ENCODE data around the gene CLTA. TPM values are rescaled to one million over a fixed set of nuclear protein-coding genes. Genes with fewer than 3 reads are reported as not detected.
A peak's percentile ranks its signal among the peaks of the same experiment; 100 is the strongest.

Gene CLTA
- total RNA-seq, 1 donor from 2014 or later: 243 TPM

GRCh38 chr9:36164989-36165388 is 25.7 kb upstream of the CLTA start:
- peaks cover 11% of the 10 kb centered on the region for H3K36me3 Mint-ChIP-seq (ENCODE audit: low read depth)
- no peaks in the 10 kb centered on the region for H3K27me3 Mint-ChIP-seq (ENCODE audit: low read depth)
- peaks cover 71% of the 10 kb centered on the region for H3K4me1 Mint-ChIP-seq (ENCODE audit: low read depth)
- H3K27ac Mint-ChIP-seq (ENCODE audit: unreplicated experiment): peak overlapping the region; percentile 99
- peak overlapping the region; percentile 36 for H3K4me3 Mint-ChIP-seq (ENCODE audit: unreplicated experiment)
- DNase-seq (ENCODE audit: low spot score): peak; percentile 55
- no peak for TF ChIP-seq CTCF (IDR thresholded peaks at IDR 0.05)
- H3K9me3 Mint-ChIP-seq (ENCODE audit: low read depth): no peaks in the 10 kb centered on the region

GRCh38 chr9:36165826-36166167 is 24.9 kb upstream of the CLTA start:
- Mint-ChIP-seq H3K27ac (ENCODE audit: unreplicated experiment) (peak overlapping the region; percentile 99), H3K4me1 (ENCODE audit: low read depth) (peaks cover 64% of the 10 kb centered on the region), H3K9me3 (ENCODE audit: low read depth) (no peaks in the 10 kb centered on the region), H3K4me3 (ENCODE audit: unreplicated experiment) (peak overlapping the region; percentile 50), H3K27me3 (ENCODE audit: low read depth) (no peaks in the 10 kb centered on the region), H3K36me3 (ENCODE audit: low read depth) (peaks cover 7% of the 10 kb centered on the region)
- DNase-seq (ENCODE audit: low spot score): no peak
- TF ChIP-seq CTCF (IDR thresholded peaks at IDR 0.05): no peak

GRCh38 chr9:36166168-36166927 is 24.4 kb upstream of the CLTA start:
- Mint-ChIP-seq H3K4me1 (ENCODE audit: low read depth) (peaks cover 58% of the 10 kb centered on the region), H3K9me3 (ENCODE audit: low read depth) (no peaks in the 10 kb centered on the region), H3K4me3 (ENCODE audit: unreplicated experiment) (peak overlapping the region; percentile 69), H3K27me3 (ENCODE audit: low read depth) (no peaks in the 10 kb centered on the region), H3K36me3 (ENCODE audit: low read depth) (peaks cover 7% of the 10 kb centered on the region), H3K27ac (ENCODE audit: unreplicated experiment) (peak overlapping the region; percentile 99)
- peak; percentile 90 for DNase-seq (ENCODE audit: low spot score)
- TF ChIP-seq CTCF (IDR thresholded peaks at IDR 0.05): peak; percentile 93

DNA sequence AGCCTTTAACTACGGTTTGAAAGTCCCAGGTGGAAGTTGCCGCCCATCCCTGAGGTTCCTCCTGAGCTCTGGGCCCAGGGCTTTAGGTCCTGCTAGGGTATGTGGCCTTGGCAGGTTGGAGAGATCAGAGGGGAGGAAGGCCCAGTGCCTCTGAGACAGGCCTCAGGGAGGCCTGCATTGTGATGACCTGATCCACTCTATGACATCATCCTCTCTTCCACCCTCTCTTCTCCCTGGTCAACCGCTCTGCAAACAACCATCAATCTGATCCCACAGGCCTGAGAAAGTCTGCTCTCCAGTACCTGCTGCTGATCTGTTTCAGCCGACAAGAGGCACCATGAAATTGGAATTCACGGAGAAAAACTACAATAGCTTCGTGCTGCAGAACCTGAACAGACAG is 21.6 kb upstream of the CLTA start, which contains the start of gene CCIN:
Gene CCIN (plus strand): TSS at position 223 of the 400 bp plus-strand sequence. CDS start 115 bp downstream, at position 338.
- Mint-ChIP-seq H3K27ac (ENCODE audit: unreplicated experiment) (no peak within 1 kb of the TSS), H3K27me3 (ENCODE audit: low read depth) (no peaks in the 10 kb centered on the region), H3K4me1 (ENCODE audit: low read depth) (peaks cover 30% of the 10 kb centered on the region), H3K36me3 (ENCODE audit: low read depth) (peaks cover 6% of the 10 kb centered on the region), H3K9me3 (ENCODE audit: low read depth) (no peaks in the 10 kb centered on the region), H3K4me3 (ENCODE audit: unreplicated experiment) (no peak within 1 kb of the TSS)
- no peak for TF ChIP-seq CTCF (IDR thresholded peaks at IDR 0.05)
- no peak for DNase-seq (ENCODE audit: low spot score)

DNA sequence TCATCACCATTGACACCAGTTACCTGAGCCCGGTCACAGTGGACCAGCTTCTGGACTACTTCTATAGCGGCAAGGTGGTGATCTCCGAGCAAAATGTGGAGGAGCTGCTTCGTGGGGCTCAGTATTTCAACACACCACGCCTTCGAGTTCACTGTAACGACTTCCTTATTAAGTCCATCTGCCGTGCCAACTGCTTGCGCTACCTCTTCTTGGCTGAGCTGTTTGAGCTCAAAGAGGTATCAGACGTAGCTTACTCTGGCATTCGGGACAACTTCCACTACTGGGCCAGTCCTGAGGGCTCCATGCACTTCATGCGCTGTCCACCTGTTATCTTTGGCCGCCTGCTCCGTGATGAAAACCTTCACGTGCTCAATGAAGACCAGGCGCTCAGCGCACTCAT is 21.0 kb upstream of the CLTA start:
- H3K4me3 Mint-ChIP-seq (ENCODE audit: unreplicated experiment): no peak overlapping the region
- H3K27me3 Mint-ChIP-seq (ENCODE audit: low read depth): no peaks in the 10 kb centered on the region
- peaks cover 6% of the 10 kb centered on the region for H3K36me3 Mint-ChIP-seq (ENCODE audit: low read depth)
- no peaks in the 10 kb centered on the region for H3K9me3 Mint-ChIP-seq (ENCODE audit: low read depth)
- no peak for DNase-seq (ENCODE audit: low spot score)
- no peak for TF ChIP-seq CTCF (IDR thresholded peaks at IDR 0.05)
- peaks cover 25% of the 10 kb centered on the region for H3K4me1 Mint-ChIP-seq (ENCODE audit: low read depth)
- no peak overlapping the region for H3K27ac Mint-ChIP-seq (ENCODE audit: unreplicated experiment)
